Fibroblast of upper back skin (primary cell): ENCODE results near the gene ORM2.

Experiments
- DNase-seq: peaks from one replicate; pipeline ENCODE4 v3.0.0-alpha.2; 2013

ORM2 gene

GRCh38 chr9:114371973-114372917 is 42.6 kb downstream of the ORM2 start:
- DNase-seq = no peak

- no peak for DNase-seq
These were observed 43.3 kb downstream of the ORM2 start for GRCh38 chr9:114372921-114373448.

GRCh38 chr9:114373960-114374730 is 44.5 kb downstream of the ORM2 start:
- no peak for DNase-seq

- DNase-seq = no peak
These were observed 45.3 kb downstream of the ORM2 start for GRCh38 chr9:114374936-114375335.

GRCh38 chr9:114375386-114376175 is 45.9 kb downstream of the ORM2 start:
- DNase-seq = no peak

- no peak for DNase-seq
These were observed 47.1 kb downstream of the ORM2 start for GRCh38 chr9:114376586-114377445.

- DNase-seq = no peak
These were observed 48.3 kb downstream of the ORM2 start for GRCh38 chr9:114378016-114378415.

- no peak for DNase-seq
These were observed 49.2 kb downstream of the ORM2 start for GRCh38 chr9:114378883-114379282.
